H1 (cell line): ENCODE data around the gene CLCNKB.

Source experiments
- ASH2L ChIP-seq: fragments of 200-600, 300-600 bp; sonication (generic); IDR thresholded peaks from one replicate; pipeline ENCODE4 v1.7.1; 2017; ENCODE audit warnings: low read length
- CTCF ChIP-seq, 3 experiments: IDR thresholded peaks; 1 replicate in 2 of 3; 2 replicates in 1 of 3; pipeline versions ENCODE4 v1.5.1 to v1.6.1; 2011; ENCODE audit warnings: low read length in 3 of 3, mild to moderate bottlenecking in 3 of 3, inconsistent platforms in 2 of 3, low read depth in 1 of 3, moderate library complexity in 1 of 3; ENCODE audit not compliant: insufficient read depth in 1 of 3; ENCODE audit errors: control extremely low read depth in 1 of 3
- EZH2 ChIP-seq: fragments of 200-600 bp; sonication (generic); IDR thresholded peaks from 2 replicates; pipeline ENCODE4 v1.7.1; 2012; ENCODE audit warnings: low read depth, mild to moderate bottlenecking, moderate library complexity, low read length, inconsistent platforms; ENCODE audit not compliant: severe bottlenecking
- GTF2F1 ChIP-seq: IDR thresholded peaks from 2 replicates; pipeline ENCODE4 v1.6.1; 2012; ENCODE audit warnings: low read depth, low read length, improper control_type of control experiment, borderline replicate concordance
- MAX ChIP-seq: IDR thresholded peaks from 2 replicates; pipeline ENCODE4 v1.6.1; 2012; ENCODE audit warnings: inconsistent platforms
- SP1 ChIP-seq: IDR thresholded peaks from 2 replicates; pipeline ENCODE4 v1.6.1; 2011; ENCODE audit warnings: low read depth, low read length
- SP2 ChIP-seq: IDR thresholded peaks from 2 replicates; pipeline ENCODE4 v1.6.1; 2012; ENCODE audit warnings: mild to moderate bottlenecking, low read length, inconsistent platforms
- TAF1 ChIP-seq: IDR thresholded peaks from 2 replicates; pipeline ENCODE4 v1.6.1; 2011; ENCODE audit warnings: mild to moderate bottlenecking, low read depth, low read length

- no peak for TF ChIP-seq CTCF (IDR thresholded peaks at IDR 0.05; ENCODE audit: control extremely low read depth in 1 of 3, insufficient read depth in 1 of 3, low read depth in 1 of 3, low read length in 3 of 3)
- TF ChIP-seq SP1, result no peak
- no peak for TF ChIP-seq GTF2F1
- TF ChIP-seq ASH2L, result no peak
- no peak for TF ChIP-seq MAX
- TF ChIP-seq EZH2, result no peak
- TF ChIP-seq SP2, result no peak
- TF ChIP-seq TAF1, result no peak
Observed at GRCh38 chr1:16054598-16055540, 11.3 kb downstream of the CLCNKB start.
